PC-9 (cell line): ENCODE measurements around the gene SYMPK.

ENCODE experiments used
- EZH2 ChIP-seq: fragments of 200-600 bp; sonication (generic); IDR thresholded peaks from 2 replicates; pipeline ENCODE4 v1.8.0; 2017; ENCODE audit warnings: antibody characterized with exemption, low read depth
- TF ChIP-seq, protein P1 (sequence below): fragments of 200-600 bp; sonication (generic); conservative IDR thresholded peaks from 2 replicates; pipeline ENCODE4 v1.6.1; 2017; ENCODE audit warnings: mixed run types, antibody characterized with exemption, mild to moderate bottlenecking, moderate library complexity

DNA sequence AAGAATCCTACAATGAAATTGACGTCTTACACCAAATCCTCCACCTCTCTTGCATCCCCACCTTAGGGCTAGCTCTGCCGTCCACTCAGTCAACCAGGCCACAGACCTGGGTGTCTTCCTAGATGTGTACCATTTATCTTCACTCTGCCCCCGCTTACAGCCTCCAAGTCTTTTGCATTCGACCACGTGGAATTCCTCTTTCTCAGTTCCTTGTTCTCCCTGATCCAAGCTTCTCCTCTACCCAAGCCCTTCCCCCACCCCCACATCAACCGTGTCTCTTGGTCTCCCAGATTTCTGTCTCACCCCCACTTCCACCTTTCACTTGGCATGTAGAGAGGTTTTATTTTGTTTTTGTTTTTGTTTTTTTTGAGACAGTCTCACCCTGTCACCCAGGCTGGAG is 69.1 kb downstream of the SYMPK start:
- TF ChIP-seq, protein P1, sequence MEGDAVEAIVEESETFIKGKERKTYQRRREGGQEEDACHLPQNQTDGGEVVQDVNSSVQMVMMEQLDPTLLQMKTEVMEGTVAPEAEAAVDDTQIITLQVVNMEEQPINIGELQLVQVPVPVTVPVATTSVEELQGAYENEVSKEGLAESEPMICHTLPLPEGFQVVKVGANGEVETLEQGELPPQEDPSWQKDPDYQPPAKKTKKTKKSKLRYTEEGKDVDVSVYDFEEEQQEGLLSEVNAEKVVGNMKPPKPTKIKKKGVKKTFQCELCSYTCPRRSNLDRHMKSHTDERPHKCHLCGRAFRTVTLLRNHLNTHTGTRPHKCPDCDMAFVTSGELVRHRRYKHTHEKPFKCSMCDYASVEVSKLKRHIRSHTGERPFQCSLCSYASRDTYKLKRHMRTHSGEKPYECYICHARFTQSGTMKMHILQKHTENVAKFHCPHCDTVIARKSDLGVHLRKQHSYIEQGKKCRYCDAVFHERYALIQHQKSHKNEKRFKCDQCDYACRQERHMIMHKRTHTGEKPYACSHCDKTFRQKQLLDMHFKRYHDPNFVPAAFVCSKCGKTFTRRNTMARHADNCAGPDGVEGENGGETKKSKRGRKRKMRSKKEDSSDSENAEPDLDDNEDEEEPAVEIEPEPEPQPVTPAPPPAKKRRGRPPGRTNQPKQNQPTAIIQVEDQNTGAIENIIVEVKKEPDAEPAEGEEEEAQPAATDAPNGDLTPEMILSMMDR, result no peak
- TF ChIP-seq EZH2, result no peak
